Transverse colon (tissue), 4 donors: ENCODE results near the gene DENND1B. TPM values are rescaled to one million over a fixed set of nuclear protein-coding genes. Genes with fewer than 3 reads are reported as not detected.

Experiments used
- DNase-seq: peaks from one replicate; pipeline ENCODE4 v3.0.0-alpha.2; 2019
- H3K27ac ChIP-seq, 4 donors: fragments of 200-600 bp; sonication (generic); 2 replicates each; pipeline ENCODE4 v1.5.1; 2016 to 2018; ENCODE audit warnings: inconsistent platforms in 4 of 4
- H3K27me3 ChIP-seq: fragments of 200-600 bp; sonication (generic); 2 replicates; pipeline ENCODE4 v1.5.1; 2017; ENCODE audit warnings: inconsistent platforms
- H3K36me3 ChIP-seq, 4 donors: fragments of 200-600 bp; sonication (generic); 2 replicates each; pipeline ENCODE4 v1.5.1; 2017 to 2019; ENCODE audit warnings: inconsistent platforms in 4 of 4
- H3K4me1 ChIP-seq, 4 donors: fragments of 200-600 bp; sonication (generic); 2 replicates each; pipeline ENCODE4 v1.5.1; 2017 to 2020; ENCODE audit warnings: inconsistent platforms in 4 of 4
- H3K4me3 ChIP-seq, 4 donors: fragments of 200-600 bp; sonication (generic); 1 replicate in 1 of 4; 2 replicates in 3 of 4; pipeline versions ENCODE4 v1.5.1 to v1.6.1; 2017 to 2019; ENCODE audit warnings: inconsistent platforms in 4 of 4
- H3K9me3 ChIP-seq, 2 donors: fragments of 200-600 bp; sonication (generic); 2 replicates each; pipeline ENCODE4 v1.5.1; 2017 to 2019; ENCODE audit warnings: inconsistent platforms in 2 of 2
- EP300 ChIP-seq: sonication (generic); formaldehyde crosslinking; IDR thresholded peaks from one replicate; pipeline ENCODE4 v1.6.1; 2017; ENCODE audit warnings: antibody characterized with exemption, low read depth
- POLR2A ChIP-seq: fragments of 450-650 bp; IDR thresholded peaks from one replicate; pipeline ENCODE4 v1.6.1; 2016; ENCODE audit warnings: antibody characterized with exemption, mild to moderate bottlenecking, moderate library complexity
- POLR2AphosphoS5 ChIP-seq, 3 donors: sonication (generic); formaldehyde crosslinking; IDR thresholded peaks; one replicate each; pipeline ENCODE4 v1.6.1; 2016; ENCODE audit warnings: antibody characterized with exemption in 3 of 3
- WGBS, 2 donors: methylation state at CpG; one replicate each; pipeline ENCODE4 v1.1.5; 2018; ENCODE audit warnings: low coverage in 1 of 2; 5-methylcytosine and 5-hydroxymethylcytosine counted together
- in situ Hi-C, 4 donors: fragments of 200-750 bp; cut with MboI; loops; one replicate each; pipeline versions ENCODE4 v1.15.0 to v1.15.1; 2017; ENCODE audit warnings: low sequenced_read_pairs in 3 of 4, low pct_ligation_motif_present in 1 of 4, low pct_unique_long_range_greater_than_20kb in 1 of 4
- intact Hi-C: fragments of 100-400 bp; cut with DNase I; formaldehyde crosslinking; loops from one replicate; pipeline ENCODE4 v1.15.1; 2023; ENCODE audit warnings: low total_unique reads
- total RNA-seq, 4 donors: library from RNA; depleted of rRNA; stranded (reverse); fragments of >200 nt; gene quantifications; one replicate each; pipeline ENCODE4 v1.1.0, GENCODE V29; 2016
- TF ChIP-seq, protein P1 (sequence below), 5 experiments: fragments of 200-600 bp in 3 of 5; fragments of 450-650 bp in 2 of 5; sonication (generic) in 3 of 5; IDR thresholded peaks; 1 replicate in 2 of 5; 2 replicates in 3 of 5; pipeline ENCODE4 v1.5.1; 2016 to 2017; ENCODE audit warnings: antibody characterized with exemption in 5 of 5, inconsistent platforms in 3 of 5, mild to moderate bottlenecking in 2 of 5, moderate library complexity in 1 of 5

DENND1B gene
- total RNA-seq, 4 donors from 2014 or later, result 21.9 to 59.9 (median 42.3) TPM

DNA sequence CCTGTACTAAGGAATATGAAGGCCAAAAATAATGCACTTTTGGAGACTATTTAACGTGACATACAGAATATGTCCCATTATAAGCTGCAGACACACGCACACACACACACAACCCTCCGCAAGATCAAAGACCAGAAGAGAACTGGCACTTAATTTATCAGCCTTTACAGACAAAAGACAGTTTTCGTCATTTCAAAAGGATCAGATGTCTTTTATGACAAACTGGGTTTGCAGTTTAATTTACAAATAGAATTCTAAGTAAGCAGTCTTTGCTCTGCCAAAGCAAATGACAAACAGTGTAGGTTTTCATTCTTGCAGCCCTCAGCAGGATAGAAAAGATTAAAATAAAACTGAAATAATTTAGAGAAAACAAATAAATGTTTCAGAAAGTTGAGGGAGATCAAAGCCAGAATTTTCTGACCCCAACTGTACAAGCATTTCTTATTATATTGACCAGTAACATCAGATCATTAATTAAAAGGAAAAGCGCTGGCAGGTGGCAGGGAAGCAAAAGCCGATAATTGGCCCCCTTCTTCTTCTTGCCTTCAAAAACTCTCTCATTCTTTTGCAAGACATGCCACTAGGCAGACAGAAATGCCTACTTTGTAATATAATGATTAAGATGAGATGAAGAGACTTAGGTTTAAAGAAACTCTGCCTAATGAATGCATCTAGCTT, 169.0 kb downstream of the DENND1B start:
- TF ChIP-seq, protein P1, sequence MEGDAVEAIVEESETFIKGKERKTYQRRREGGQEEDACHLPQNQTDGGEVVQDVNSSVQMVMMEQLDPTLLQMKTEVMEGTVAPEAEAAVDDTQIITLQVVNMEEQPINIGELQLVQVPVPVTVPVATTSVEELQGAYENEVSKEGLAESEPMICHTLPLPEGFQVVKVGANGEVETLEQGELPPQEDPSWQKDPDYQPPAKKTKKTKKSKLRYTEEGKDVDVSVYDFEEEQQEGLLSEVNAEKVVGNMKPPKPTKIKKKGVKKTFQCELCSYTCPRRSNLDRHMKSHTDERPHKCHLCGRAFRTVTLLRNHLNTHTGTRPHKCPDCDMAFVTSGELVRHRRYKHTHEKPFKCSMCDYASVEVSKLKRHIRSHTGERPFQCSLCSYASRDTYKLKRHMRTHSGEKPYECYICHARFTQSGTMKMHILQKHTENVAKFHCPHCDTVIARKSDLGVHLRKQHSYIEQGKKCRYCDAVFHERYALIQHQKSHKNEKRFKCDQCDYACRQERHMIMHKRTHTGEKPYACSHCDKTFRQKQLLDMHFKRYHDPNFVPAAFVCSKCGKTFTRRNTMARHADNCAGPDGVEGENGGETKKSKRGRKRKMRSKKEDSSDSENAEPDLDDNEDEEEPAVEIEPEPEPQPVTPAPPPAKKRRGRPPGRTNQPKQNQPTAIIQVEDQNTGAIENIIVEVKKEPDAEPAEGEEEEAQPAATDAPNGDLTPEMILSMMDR (IDR thresholded peaks at IDR 0.05), result no peak
- no peak for TF ChIP-seq POLR2A
- no peak for TF ChIP-seq POLR2AphosphoS5 (IDR thresholded peaks at IDR 0.05)
- no peak for TF ChIP-seq EP300
- no peaks in the 10 kb centered on the region for H3K4me1 ChIP-seq
- in situ Hi-C loops, result loop anchor here in 2 of 4 donors (25.0 kb wide), 2 partner anchors 256 to 281 kb away; no protein-coding TSS in a partner anchor
- WGBS, 2 donors, result 95 to 99% methylated on average over 6 of the region's 6 CpGs
- intact Hi-C loops, result no loop called here
- DNase-seq, result no peak
- peaks cover 0 to 5% (median 0%) of the 10 kb centered on the region in 4 donors for H3K36me3 ChIP-seq
- no peak overlapping the region for H3K4me3 ChIP-seq
- no peaks in the 10 kb centered on the region for H3K9me3 ChIP-seq
- H3K27ac ChIP-seq, result no peak overlapping the region
- H3K27me3 ChIP-seq, result no peaks in the 10 kb centered on the region

DNA sequence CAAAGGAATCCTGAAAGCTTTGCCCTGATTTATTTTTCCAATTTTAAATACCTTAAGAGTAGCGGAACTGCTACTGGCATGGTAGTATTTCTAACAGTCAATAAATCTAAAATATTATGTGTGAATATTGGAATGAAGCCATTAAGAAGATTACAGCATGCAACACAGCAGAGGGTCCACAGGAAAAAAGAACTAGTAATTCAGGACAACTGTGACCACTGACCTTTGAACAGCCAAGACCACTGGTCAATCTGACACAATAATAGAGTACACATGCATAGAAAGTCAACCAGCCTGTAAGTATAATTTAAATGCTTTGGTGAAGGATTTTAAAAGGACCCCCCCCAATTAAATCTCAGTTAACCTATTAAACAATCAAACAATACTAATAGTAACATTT, 171.0 kb downstream of the DENND1B start:
- intact Hi-C loops, result no loop called here
- WGBS, 2 donors, result 91 to 100% methylated on average over 1 of the region's 1 CpG

DNA sequence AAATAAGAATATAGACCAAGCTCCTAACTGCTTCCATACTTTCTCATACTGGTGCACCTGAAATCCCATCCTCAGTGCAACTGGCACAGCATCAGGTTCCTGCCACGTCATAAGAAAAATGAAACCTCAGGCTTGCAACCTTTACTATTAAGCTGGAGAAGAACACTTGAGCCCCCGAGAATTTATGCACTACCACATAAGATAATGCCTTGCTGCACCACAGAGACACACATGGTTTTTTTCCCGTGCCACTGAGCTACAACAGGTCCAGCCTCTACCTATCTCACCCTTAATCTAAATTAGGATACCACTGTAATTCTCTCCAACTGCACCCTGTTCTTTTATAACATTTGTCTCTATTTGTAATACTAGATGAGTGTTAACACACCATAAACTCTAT, 174.5 kb downstream of the DENND1B start:
- in situ Hi-C loops (loop anchor here in 2 of 4 donors (25.0 kb wide), 2 partner anchors 262 to 287 kb away; no protein-coding TSS in a partner anchor), intact Hi-C loops (no loop called here)
- H3K4me1 ChIP-seq, result no peaks in the 10 kb centered on the region
- no peak overlapping the region for H3K4me3 ChIP-seq
- WGBS, 2 donors, result 87 to 95% methylated on average over 3 of the region's 3 CpGs
- DNase-seq, result no peak
- no peaks in the 10 kb centered on the region for H3K27me3 ChIP-seq
- no peaks in the 10 kb centered on the region for H3K36me3 ChIP-seq
- TF ChIP-seq POLR2A, result no peak
- no peaks in the 10 kb centered on the region for H3K9me3 ChIP-seq
- no peak overlapping the region for H3K27ac ChIP-seq

More for the DNA sequence above, 171.0 kb downstream of the DENND1B start:
- Histone ChIP-seq H3K27me3 (no peaks in the 10 kb centered on the region), H3K4me3 (no peak overlapping the region), H3K4me1 (no peaks in the 10 kb centered on the region), H3K9me3 (no peaks in the 10 kb centered on the region), H3K27ac (no peak overlapping the region), H3K36me3 (peaks cover 0 to 5% (median 0%) of the 10 kb centered on the region in 4 donors)
- DNase-seq, result no peak
- TF ChIP-seq, protein P1 (IDR thresholded peaks at IDR 0.05), result no peak
- TF ChIP-seq EP300, result no peak
- TF ChIP-seq POLR2AphosphoS5 (IDR thresholded peaks at IDR 0.05), result no peak
- in situ Hi-C loops, result loop anchor here in 2 of 4 donors (25.0 kb wide), 2 partner anchors 258 to 283 kb away; no protein-coding TSS in a partner anchor

DNA sequence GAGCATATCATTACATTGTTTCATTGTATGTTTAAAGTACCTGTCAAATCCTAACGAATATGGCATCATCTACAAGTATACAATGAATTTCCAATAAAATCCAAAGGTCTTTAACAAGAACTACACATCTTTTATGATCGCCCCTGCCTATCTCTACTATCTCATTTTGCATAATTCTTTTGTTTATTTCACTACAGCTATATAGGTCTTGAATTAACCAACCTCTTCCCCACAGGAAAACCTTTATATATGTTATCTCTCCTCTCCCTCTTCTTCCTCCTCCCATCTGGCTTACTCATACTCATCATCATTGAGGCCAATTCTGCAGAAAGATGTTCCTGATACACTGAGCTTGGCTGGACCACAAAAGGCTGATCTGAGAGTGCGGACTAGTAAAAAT, 175.5 kb downstream of the DENND1B start:
- no peak for DNase-seq
- Histone ChIP-seq H3K27me3 (no peaks in the 10 kb centered on the region), H3K27ac (no peak overlapping the region), H3K4me3 (no peak overlapping the region), H3K4me1 (no peaks in the 10 kb centered on the region), H3K9me3 (no peaks in the 10 kb centered on the region), H3K36me3 (no peaks in the 10 kb centered on the region)
- intact Hi-C loops, result no loop called here
- 75 to 76% methylated on average over 3 of the region's 3 CpGs for WGBS, 2 donors
- in situ Hi-C loops, result loop anchor here in 2 of 4 donors (25.0 kb wide), 2 partner anchors 263 to 288 kb away; no protein-coding TSS in a partner anchor
- TF ChIP-seq, protein P1 (IDR thresholded peaks at IDR 0.05), result no peak

DNA sequence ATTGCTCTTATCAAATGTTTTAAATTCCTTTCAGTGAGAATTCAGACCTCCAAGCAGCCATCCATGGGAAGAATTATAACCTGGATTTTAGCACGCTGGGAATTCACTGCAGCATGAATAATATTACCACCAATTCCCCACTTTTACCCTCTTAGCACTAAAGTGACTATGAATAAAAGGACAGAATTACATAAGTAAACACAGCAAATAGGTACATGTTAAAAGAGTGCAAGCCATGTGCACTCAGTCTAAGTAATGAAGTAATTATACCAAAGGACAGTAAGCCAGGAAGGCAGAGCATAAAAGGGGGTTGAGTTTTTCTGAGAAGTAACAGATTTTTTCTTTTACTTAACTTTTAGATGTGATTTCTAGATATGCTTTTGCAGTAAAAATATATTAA, 176.3 kb downstream of the DENND1B start:
- no peak for DNase-seq
- WGBS, 2 donors, result 94 to 100% methylated on average over 1 of the region's 1 CpG
- in situ Hi-C loops, result no loop called here
- intact Hi-C loops, result no loop called here
- TF ChIP-seq EP300 (no peak), POLR2AphosphoS5 (IDR thresholded peaks at IDR 0.05) (no peak), POLR2A (no peak)
- TF ChIP-seq, protein P1 (IDR thresholded peaks at IDR 0.05), result no peak
- Histone ChIP-seq H3K36me3 (no peaks in the 10 kb centered on the region), H3K4me1 (no peaks in the 10 kb centered on the region), H3K9me3 (no peaks in the 10 kb centered on the region), H3K27me3 (no peaks in the 10 kb centered on the region), H3K4me3 (no peak overlapping the region), H3K27ac (no peak overlapping the region)
